Measurements from ENCODE around the gene MRPS25. TPM values are rescaled to one million over a fixed set of nuclear protein-coding genes. Genes with fewer than 3 reads are reported as not detected.
"Not testable (repeated sequence)": the region's sequence is repeated elsewhere in the genome, so short reads cannot be mapped to it uniquely, and the experiment has no call there.

The MRPS25 gene
- total RNA-seq, 2 experiments from 2014 or later = 59.3 to 61.1 TPM

DNA sequence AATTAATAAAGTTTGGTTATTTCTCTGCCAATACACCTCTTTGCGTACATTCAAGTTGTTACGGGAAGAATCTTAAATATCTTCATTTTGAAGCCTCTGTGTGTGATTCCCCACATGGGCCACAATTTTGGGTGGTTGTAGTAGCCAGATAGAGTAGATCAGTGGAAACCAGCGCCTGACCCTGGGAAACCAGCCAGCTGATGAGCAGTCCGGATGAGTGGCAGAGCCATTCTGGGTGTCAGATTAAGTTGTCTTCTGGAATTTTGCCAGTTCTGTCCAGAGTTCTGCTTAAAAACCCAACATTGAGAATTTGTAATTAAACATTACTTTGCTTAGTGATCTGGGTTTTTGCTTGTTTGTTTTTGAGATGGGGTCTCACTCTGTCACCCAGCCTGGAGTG lies 49.7 kb downstream of the MRPS25 start:
- Mint-ChIP-seq H3K27ac (no peak overlapping the region), H3K4me3 (no peak overlapping the region), H3K9me3 (no peaks in the 10 kb centered on the region), H3K4me1 (no peaks in the 10 kb centered on the region), H3K36me3 (peaks cover 31% of the 10 kb centered on the region), H3K27me3 (no peaks in the 10 kb centered on the region)
- DNase-seq = no peak
- no peak for ATAC-seq (ENCODE audit: low read depth)
- POLR2A ChIA-PET = no interaction called here

DNA sequence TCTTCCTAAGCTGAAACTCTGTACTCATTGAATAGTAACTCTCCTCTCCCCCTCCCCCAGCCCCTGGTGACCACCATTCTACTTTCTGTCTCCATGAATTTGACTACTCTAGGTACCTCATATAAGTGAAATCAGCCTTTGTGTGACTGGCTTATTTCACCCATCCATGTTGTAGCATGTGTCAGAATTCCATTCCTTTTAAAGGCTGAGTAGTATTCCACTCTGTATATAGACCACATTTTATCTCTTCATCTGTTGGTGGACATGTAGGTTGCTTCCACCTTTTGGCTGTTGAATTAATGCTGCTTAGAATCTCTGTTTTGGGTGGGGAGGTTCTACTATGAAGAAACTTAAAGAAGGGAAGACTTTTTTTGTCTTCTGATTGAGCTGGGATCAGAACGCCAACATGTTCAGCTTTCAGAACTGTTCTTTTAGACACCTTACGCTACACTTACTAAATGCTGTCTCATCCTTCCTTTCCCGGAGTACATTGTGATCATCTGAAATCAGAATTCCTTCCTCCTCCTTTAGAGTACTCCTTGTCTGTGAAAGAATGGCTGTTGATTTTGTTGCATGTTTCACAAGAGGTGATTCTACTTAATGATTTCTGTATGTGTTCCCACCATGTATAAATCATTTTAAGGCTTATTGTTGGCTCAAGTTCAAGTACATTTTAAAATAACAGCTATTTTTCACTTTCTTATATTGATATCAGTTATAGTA lies 50.3 kb downstream of the MRPS25 start:
- DNase-seq = no peak
- no peaks in the 10 kb centered on the region for H3K4me1 Mint-ChIP-seq

DNA sequence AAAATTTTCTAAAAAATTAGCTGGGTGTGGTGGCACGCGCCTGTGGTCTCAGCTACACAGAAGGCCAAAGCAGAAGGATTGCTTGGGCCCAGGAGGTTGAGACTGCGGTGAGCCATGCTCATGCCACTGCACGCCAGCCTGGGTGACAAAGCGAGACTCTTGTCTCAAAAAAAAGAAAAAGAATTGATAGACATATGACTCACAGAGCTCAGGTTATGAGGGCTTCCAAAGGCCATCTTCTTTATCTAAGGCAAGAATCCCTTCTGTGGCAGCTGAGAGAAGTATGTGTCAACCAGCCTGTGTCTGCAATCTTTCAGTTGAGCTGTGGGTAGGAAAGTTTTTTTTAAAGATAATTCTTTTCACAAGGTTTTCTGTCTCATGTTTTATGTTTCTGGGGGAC lies 53.9 kb downstream of the MRPS25 start:
- DNase-seq = no peak
- H3K27ac Mint-ChIP-seq = no peak overlapping the region
- H3K36me3 Mint-ChIP-seq = peaks cover 22% of the 10 kb centered on the region
- no peaks in the 10 kb centered on the region for H3K4me1 Mint-ChIP-seq
- no peaks in the 10 kb centered on the region for H3K27me3 Mint-ChIP-seq
- POLR2A ChIA-PET = no interaction called here
- no peak for ATAC-seq (ENCODE audit: low read depth)
- H3K4me3 Mint-ChIP-seq = no peak overlapping the region
- H3K9me3 Mint-ChIP-seq = no peaks in the 10 kb centered on the region

More for the DNA sequence above, 50.3 kb downstream of the MRPS25 start:
- Mint-ChIP-seq H3K27ac (no peak overlapping the region), H3K4me3 (no peak overlapping the region), H3K9me3 (no peaks in the 10 kb centered on the region), H3K27me3 (no peaks in the 10 kb centered on the region), H3K36me3 (peaks cover 31% of the 10 kb centered on the region)
- no peak for ATAC-seq (ENCODE audit: low read depth)
- POLR2A ChIA-PET = no interaction called here

DNA sequence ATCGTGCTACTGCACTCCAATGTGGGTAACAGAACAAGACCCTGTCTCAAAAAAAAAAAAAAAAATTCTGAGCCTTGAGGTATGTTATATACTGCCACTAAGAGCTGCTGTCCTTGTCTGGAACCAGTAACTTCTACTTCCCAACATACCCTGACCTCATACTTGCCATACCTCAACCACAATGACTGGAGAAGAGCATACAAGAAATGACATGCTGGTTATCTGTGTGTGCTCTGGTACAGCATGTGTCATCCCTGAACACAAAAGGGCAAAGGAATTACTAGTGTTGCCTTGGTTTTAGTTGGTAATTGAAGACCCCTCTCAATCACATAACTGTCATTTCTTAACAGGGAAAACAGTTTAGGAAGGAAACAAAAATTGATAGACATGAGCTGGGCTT lies 54.5 kb downstream of the MRPS25 start:
- Mint-ChIP-seq H3K4me1 (no peaks in the 10 kb centered on the region), H3K9me3 (no peaks in the 10 kb centered on the region), H3K4me3 (no peak overlapping the region), H3K36me3 (peaks cover 19% of the 10 kb centered on the region), H3K27ac (no peak overlapping the region), H3K27me3 (no peaks in the 10 kb centered on the region)
- no peak for ATAC-seq (ENCODE audit: low read depth)
- POLR2A ChIA-PET = no interaction called here
- DNase-seq = no peak

DNA sequence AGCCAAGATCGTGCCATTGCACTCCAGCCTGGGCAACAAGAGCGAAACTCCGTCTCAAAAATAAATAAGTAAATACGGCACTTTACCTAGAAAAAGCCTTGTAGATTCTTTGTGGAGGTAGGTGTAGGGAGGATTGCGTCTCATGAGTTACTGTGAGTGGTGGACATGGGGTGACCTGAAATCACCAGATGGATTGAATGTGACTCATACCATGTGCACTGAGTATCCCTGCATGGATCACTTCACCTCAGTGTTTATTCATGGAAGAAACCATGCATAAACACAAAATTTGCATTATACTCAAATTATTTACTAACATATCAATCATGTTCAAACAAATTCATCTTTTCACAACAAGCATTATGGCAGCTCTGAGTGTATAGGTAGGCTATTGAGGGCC lies 55.9 kb downstream of the MRPS25 start:
- Mint-ChIP-seq H3K27me3 (no peaks in the 10 kb centered on the region), H3K9me3 (no peaks in the 10 kb centered on the region), H3K4me1 (no peaks in the 10 kb centered on the region), H3K4me3 (no peak overlapping the region), H3K36me3 (peaks cover 21% of the 10 kb centered on the region), H3K27ac (no peak overlapping the region)
- POLR2A ChIA-PET = no interaction called here
- ATAC-seq (ENCODE audit: low read depth) = no peak
- DNase-seq = no peak

DNA sequence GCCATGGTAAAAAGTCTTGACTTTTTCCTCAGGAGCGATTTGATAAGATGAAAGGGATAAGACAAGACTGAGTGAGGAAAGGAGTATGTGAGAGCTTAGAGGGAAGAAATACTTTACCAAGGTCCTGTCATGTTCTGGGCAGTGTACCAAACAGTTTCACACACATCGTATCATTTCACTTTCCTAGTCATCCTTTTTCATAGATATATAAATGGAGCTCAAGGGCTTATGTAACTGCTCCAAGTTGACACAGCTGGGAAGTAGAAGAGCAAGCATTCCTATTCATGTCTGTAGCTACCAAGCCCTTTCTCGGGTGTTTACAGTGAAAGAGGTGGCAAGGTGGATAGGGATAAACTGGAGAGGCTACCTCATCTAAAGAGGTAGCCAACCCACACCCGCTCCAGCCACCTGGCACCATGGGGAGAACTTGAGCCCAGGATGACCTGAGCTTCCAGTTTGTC lies 57.4 kb downstream of the MRPS25 start:
- Mint-ChIP-seq H3K9me3 (no peaks in the 10 kb centered on the region), H3K4me3 (no peak overlapping the region), H3K4me1 (no peaks in the 10 kb centered on the region), H3K27me3 (no peaks in the 10 kb centered on the region), H3K27ac (no peak overlapping the region), H3K36me3 (peaks cover 24% of the 10 kb centered on the region)
- DNase-seq (no peak), ATAC-seq (ENCODE audit: low read depth) (no peak)
- POLR2A ChIA-PET = no interaction called here

DNA sequence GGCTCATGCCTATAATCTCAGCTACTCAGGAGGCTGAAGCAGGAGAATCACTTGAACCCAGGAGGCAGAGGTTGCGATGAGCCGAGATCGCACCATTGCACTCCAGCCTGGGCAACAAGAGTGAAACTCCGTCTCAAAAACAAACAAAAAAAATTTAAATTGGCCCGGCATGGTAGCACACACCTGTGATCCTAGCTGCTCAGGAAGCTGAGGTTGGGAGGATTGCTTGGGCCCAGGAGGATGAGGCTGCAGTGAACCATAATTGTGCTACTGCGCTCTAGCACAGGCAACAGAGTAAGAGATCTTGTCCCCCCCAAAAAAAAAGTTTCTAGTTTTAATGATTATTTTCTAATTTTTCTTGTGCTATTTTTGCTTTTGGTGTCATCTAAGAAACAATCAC lies 65.9 kb downstream of the MRPS25 start:
- H3K36me3 Mint-ChIP-seq = peaks cover 41% of the 10 kb centered on the region
- ATAC-seq (ENCODE audit: low read depth); DNase-seq; POLR2A ChIA-PET; H3K27me3 Mint-ChIP-seq; H3K27ac Mint-ChIP-seq; H3K4me1 Mint-ChIP-seq; H3K4me3 Mint-ChIP-seq; H3K9me3 Mint-ChIP-seq: not testable (repeated sequence)

Other genes with a start within 250 kb of the MRPS25 start
- gene FGD5, start 246.4 kb downstream of the MRPS25 start, total RNA-seq = under 1 TPM in 1 of 2 experiments, not detected in 1; 0.17 TPM
- gene NR2C2, start 117.7 kb downstream of the MRPS25 start, total RNA-seq = 10 to 100 TPM; 79.7 to 79.8 TPM
- 10 to 100 TPM; 21.3 to 21.8 TPM for gene RBSN, start 33.8 kb upstream of the MRPS25 start, total RNA-seq
- gene CAPN7, start 140.9 kb upstream of the MRPS25 start, total RNA-seq = 10 to 100 TPM; 51.8 to 52.3 TPM

All from activated naive CD8-positive, alpha-beta T cell treated with anti-CD3 and anti-CD28 coated beads, Interleukin-2, amount 10 ng/mL, durations not matched to agents 7 days and 5 days (primary cell).